HG03095 (cell line): ENCODE results near the gene FGFRL1.
"Not testable (repeated sequence)": the region's sequence is repeated elsewhere in the genome, so short reads cannot be mapped to it uniquely, and the experiment has no call there.

ENCODE experiments used
- ATAC-seq: cut with Tn5 transposase; IDR thresholded peaks from one replicate; pipeline ENCODE4 v1.9.1; 2021; ENCODE audit warnings: moderate library complexity; ENCODE audit not compliant: unreplicated experiment

FGFRL1 gene

DNA sequence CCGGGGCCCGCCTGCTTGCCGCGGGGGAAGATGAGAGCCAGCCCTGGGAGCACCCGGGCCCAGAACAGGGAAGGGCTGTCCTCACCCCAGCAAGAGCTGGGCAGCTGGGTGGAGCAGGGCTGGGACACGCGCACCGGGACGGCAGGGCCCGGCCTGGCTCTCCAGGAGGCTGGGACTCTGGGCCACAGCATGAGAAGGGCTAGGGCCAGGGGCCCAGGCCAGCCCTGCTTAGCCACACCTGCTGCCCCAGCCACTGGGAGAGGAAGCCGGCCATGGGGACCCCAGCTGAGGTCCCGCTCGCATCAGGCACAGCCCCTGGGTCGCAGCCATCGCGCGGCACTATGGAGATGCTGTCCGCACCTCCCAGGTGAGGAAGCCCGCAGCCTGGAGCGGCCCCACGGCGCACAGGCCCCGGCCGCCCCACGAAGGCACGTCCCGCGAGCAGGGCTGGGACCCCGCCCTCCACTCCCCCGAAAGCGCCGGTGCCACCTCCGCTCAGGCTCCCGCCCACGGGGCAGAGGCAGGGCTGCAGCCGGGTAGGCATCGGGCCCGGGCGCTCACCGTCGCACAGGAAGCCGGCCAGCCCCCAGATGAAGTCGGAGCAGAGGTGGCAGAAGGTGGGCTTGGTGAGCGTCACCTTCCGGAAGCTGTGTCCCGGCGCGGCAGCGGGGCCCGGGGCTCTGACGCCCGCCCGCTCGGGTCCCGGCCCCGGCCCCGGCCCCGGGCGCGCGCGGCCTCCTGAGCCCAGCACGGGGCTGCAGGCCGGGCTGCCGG, 38.6 kb upstream of the FGFRL1 start:
- peak; percentile 36 for ATAC-seq

DNA sequence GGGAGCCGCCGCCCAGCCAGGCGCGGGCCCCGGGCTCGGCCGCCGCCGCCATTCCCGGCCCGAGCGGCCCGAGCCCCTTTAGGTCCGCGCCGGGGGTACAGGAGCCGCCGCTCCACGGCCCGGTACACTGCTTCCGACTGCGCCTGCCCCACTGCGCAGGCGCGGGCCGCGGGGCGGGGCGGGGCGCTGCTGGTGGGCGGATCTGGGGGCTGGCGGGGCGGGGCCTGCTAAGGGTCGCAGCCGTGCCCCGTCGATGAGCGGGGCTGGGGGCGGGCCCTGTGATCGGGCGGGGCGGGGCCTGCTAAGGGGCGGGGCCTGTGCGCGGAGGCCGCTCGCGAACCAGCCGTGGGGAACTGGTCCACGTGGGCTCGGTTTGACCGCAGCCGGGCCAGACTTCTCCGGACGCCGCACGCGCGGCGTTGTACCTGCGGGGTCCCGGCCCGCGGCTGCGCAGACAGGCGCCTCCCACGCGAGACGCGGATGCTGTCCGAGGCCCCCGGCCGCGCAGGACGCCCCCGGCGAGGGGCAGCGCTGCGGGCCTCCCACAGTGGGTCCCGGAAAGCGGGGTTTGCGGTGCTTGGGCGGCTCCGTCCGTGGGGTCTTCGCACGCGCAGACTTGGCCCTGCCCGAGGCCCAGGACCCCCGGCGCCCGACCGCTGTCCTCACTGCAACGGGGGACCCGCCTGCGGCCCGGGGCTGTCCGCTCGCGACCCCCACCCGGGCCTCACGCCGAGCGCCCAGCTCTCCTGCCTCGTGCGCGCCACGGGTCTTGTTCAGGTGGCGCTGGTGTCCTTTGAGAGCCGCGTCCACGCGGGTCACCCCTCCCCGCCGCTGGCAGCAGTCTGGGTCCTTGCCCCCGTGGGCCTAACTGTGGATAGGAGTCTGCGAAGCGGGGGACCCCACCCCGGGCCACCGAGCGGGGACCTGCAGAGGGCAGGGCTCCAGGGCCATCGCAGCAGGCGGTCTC, 37.7 kb upstream of the FGFRL1 start, which contains the start of gene DGKQ:
TSS of gene DGKQ (minus strand) at position 139 of the 967 bp plus-strand sequence. CDS start at position 52, 87 bp downstream.
- peak; percentile 60 for ATAC-seq

DNA sequence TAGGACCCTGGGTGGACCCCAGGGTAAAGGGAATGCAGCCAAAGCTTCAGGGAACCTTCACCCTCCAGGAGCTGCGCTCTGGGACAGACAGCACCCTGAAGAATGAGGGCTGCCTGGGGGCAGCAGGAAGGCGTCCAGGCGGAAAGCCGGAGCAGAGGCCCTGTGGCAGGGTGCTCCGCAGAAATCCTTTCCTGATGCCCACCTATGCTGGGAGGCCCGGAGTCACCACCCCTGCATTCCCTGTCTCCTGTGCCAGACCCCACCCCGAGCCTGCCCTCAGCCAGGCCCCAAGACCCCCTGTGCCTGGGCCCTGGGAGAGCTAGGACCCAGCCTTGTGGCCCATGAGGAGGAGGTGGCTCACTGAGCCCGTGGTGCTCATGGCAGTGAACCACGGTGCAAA, 36.8 kb upstream of the FGFRL1 start:
- no peak for ATAC-seq

DNA sequence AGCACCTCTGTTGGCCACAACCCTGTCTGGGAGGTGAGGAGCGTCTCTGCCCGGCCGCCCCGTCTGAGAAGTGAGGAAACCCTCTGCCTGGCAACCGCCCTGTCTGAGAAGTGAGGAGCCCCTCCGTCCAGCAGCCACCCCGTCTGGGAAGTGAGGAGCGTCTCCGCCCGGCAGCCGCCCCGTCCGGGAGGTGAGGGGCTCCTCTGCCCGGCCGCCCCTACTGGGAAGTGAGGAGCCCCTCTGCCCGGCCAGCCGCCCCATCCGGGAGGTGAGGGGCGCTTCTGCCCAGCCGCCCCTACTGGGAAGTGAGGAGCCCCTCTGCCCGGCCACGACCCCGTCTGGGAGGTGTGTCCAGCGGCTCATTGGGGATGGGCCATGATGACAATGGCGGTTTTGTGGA, 35.4 kb upstream of the FGFRL1 start:
- not testable (repeated sequence) for ATAC-seq

DNA sequence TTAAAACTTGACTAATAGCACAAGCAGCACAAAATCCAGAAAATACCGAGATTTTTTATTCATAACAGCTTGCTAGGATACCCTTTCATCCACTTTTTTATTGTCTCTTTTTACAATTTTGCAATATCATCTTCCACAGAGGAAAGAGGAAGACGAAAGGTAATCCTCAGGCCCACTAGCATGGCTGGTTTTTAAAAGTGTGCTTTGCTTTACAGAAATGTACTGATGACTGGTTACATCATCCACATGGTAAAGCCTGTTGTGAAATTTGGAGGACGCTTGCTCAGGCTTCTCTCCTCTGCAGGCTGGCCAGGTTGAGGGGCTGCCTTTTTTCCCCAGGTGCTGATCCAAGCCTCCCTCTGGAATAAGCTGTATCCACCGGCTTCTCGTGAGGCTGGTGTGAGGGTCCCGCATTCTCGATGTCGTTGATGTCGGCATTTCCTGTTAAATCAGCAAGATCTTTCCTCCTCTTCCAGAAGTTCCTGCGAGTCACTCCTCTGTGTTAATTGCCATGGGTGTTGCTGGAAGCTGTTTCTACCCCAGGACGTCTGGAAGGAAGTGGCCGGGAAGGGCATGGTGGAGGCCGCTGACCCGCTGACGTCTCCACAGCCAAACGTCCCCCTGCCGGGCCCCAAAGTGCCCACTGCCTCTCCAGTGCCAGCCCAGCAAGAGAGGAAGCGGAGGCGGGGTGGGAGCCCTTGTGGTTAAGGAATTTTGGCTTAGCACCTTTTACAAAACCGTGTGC, 32.3 kb upstream of the FGFRL1 start:
- ATAC-seq, result no peak

DNA sequence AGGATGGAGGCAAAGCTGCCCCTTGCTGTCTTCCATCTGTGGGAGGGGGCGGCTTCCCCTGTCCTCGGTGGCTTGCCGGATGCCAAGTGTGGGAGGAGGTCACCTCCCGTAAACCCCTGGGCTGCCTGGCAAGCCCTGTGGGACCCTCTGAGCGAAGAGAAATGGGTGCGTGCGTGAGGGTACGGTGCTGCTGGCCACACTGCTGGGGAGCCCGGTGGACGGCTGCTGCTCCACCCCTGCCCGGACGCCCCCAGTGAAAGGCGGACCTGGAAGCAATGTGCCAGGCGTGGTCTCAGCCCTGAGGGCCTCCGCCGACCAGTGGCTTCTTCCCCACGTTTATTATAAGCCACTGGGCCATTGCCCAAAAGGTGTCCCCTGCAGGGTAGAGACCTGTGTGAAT, 29.1 kb upstream of the FGFRL1 start:
- ATAC-seq, result no peak

DNA sequence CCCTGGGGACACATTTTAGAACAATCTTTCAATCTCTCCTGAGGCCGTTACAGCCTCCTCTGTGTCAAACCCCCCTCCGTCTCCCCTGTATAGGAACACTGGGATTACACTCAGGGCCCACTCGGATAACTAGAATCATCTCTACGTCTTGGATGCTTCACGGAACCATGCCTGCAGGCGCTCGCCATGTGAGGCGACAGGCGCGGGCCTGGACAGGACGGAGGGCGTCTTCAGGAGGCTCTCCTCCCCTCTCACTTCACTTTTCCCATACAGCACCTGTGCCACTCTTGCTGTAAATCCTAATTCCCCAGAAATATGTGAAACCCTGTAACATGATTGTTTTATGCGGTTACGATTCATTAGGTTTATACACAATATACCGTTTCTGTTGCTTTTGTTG, 28.6 kb upstream of the FGFRL1 start:
- no peak for ATAC-seq

DNA sequence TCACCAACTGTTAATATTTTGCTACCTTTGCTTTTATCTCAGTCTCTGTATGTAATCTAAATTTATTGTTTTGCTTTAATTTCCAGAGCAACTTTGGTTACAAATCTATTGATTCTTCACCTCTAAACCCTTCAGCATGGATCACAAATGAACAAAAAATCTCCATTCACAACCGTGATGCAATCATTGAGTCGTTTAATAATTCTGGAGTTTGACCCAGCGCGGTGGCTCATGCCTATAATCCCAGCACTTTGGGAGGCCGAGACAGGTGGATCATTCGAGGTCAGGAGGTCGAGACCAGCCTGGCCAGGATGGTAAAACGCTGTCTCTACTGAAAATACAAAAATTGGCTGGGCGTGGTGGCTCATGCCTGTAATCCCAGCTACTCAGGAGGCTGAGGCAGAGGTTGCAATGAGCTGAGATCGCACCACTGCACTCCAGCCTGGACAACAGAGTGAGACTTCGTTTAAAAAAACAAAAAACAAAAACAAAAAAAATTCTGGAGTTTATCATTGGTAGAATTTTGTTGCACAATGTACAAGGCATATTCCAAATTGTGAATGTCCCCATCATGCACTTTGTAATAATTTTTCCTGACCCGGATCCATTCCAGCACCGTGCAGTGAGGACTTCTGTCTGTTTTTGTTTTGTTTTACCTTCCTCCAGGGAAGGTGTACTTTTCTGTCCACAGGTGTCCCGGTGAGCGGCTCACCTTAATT, 26.9 kb upstream of the FGFRL1 start:
- ATAC-seq, result no peak

DNA sequence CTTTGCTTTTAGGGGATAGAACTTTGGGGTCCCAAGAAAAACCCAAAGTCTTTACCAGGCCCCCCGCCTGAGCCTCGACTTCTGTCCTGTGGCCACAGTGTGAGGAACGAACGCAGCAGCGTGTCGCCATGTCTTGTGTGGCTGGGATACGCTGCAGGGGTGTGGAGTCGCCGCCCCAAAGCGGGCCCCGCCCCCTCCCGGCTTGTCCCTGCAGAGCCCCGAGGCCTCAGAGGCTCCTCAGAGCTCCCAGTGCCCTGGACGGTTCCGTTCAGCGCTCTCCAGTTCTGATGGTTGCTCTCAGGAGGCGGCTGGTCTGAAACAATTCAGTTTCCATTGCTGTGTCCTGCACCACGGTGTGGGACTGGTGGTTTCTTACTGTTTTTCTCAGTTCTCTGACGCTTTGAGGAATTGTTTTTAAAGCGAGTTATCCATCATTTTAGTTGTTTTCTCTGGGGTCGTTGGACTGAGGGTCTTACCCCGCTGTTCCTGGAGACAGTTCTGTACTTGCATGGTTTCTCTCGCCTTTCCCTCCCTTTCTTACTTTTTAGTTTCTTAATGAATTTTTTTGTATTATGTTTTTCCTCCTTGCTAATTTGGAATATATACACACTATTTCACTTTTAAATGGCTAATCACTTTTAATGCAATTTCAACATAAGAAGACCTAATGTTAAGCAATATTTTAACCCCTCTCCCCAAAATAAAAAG, 26.1 kb upstream of the FGFRL1 start:
- no peak for ATAC-seq

DNA sequence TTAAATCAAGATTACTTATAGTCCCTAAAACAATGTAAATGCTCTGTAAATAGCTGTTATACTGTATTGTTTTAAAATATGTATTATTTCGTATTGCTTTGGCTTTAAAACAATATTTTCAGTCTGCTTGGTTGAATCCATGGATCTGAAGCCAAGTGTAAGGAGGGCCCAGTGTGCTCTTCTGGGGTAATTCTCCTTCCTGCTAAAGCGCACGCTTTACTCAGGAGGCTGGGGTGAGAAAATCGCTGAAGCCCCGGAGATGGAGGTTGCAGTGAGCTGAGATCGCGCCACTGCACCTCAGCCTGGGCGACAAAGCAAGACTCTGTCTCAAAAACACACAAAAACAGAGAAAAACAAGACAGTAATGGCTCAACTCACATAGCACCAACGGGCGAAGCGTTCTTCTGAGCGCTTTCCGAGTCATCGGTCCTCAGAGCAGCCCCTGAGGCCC, 25.0 kb upstream of the FGFRL1 start:
- peak; percentile 18 for ATAC-seq

DNA sequence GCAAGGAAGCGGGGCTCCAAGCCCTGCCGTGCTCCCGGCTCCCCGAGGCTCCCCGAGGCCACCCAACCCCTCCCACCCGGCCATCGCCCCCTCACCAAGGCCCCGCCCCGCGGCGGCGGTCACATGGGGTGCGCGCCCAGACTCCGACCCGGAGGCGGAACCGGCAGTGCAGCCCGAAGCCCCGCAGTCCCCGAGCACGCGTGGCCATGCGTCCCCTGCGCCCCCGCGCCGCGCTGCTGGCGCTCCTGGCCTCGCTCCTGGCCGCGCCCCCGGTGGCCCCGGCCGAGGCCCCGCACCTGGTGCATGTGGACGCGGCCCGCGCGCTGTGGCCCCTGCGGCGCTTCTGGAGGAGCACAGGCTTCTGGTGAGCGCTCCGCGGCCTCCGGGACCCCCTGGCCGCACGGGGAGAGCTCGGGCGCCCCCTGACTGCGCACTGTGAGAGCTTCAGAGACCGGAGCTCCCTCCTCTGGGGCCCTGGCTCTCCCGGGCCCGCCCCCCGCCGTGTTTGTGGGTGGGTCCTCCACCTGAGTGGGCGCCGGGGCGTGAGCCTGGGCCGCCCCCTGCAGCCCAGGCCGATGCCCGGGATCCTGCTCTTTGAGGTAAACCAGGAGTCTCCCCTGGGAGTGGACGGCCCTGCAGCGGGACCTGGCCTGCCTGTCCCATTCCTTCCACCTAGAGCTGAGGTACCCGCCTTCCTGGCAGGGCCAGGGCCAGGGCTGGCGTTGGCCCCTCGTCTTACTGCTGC, 24.4 kb upstream of the FGFRL1 start, which contains the start of gene IDUA:
TSS of gene IDUA (plus strand) at position 166 of the 745 bp plus-strand sequence. CDS start at position 207, 41 bp downstream.
- ATAC-seq, result peak; percentile 76

DNA sequence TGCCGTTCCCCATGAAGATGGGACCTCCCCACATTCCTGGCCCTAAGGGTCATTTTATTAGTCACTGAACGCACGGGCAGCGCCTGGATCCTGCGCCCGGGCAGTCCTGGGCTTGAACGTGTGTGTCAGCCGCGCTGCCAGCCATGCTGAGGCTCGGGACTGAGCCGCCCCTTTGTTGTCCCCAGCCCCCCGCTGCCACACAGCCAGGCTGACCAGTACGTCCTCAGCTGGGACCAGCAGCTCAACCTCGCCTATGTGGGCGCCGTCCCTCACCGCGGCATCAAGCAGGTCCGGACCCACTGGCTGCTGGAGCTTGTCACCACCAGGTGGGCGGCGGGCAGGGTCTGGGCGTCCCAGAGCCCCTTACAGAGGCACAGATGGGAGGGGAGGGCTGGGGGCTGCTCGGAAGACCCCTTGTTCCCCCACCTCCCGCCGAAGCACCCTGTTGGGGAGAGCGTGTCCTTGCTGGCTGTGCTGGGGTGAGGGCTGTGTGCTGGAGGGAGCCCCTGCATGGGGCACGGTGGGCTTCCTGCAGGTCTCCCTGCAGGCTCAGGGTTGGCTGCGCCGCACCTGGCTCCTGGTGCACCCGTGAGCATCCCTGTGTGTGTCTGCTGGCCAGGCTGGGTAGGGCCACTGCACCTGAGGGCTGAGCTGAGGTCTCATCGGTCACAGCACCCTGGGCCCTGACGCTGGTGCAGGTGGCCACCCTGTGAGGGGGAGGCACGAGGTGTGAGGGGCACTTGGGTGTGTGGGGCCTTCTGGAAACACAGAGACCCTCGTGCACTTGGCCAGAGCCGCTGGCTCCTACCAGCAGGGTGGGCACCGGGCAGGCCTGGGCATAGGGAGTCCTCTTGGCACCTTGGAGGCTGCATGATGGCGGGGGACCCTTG, 23.6 kb upstream of the FGFRL1 start:
- no peak for ATAC-seq

DNA sequence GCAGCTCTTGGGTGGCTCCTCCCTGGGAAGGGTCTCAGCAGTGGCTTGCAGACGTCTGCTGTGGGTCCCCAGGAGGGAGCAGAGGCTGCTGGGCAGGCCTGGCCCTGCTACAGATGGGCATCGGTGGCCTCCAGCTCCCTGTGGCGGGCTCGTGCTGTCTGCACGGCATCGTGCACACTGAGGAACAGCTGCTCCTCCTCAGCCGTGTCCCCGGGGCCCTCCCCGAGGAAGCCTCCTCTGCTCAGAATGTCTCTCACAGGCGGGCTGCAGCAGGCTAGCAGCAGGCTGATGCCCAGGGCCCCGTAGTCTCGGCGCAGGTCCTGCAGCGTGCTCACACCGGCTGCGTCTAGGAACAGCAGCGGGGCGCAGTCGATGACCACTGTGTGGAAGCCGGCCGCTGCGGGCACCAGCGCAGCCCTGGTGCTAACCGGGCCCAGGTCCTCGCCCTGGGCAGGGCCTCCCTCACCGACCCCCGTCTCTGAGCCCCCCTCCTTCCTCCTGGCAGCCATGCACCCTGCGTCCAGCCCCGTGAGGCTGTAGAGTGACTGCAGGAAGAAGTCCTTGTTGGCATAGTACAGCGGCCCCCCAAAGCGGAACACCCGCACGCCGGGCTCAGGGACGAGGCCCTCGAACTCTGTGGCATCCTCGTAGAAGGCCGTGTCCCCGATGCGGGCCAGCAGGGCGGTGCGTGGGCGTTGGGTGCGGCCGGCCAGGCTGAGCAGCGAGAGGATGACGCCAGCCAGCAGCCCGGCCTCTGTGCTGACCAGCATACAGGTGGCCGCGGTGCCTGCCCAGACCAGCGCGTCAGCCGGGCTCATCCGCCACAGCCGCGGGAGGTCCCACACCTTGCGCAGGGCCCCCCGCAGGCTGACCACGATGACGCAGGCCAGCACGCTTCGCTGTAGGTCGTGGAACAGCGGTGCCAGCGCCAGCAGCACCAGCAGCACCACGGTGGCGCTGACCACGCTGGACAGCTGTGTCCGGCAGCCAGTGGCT, 22.4 kb upstream of the FGFRL1 start:
- no peak for ATAC-seq

DNA sequence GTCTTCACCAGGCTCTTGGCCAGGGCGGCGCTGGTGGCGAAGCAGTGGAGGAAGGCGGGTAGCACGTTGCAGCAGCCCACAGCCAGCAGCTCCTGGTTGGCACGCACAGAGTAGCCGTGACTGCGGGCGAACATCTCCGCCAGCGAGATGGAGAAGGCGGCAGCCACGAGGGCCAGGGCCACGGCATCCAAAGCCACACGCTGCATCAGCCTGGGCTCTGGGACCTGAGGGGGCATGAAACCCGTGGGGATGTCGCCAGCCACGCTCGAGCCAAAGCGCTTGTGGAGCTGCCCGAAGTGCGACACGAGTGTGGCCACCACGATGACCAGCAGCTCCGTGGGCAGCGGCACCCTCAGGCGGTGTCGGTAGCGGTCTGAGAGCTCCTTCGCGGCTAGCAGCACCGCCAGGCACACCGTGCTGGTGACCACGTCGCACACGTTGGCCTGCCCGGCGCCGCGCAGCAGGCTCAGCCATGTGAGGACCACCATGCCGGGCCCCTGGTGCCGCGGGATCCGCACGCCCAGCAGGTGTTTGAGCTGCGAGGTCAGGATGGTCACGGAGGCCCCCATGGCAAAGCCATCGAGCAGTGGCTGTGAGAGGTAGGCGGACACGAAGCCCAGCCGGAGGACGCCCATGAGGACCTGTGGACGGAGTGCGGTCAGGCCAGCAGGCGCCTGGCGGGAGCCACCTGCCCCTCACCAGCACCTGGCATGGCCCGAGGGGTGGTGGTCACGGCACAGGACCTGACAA, 21.5 kb upstream of the FGFRL1 start:
- no peak for ATAC-seq

DNA sequence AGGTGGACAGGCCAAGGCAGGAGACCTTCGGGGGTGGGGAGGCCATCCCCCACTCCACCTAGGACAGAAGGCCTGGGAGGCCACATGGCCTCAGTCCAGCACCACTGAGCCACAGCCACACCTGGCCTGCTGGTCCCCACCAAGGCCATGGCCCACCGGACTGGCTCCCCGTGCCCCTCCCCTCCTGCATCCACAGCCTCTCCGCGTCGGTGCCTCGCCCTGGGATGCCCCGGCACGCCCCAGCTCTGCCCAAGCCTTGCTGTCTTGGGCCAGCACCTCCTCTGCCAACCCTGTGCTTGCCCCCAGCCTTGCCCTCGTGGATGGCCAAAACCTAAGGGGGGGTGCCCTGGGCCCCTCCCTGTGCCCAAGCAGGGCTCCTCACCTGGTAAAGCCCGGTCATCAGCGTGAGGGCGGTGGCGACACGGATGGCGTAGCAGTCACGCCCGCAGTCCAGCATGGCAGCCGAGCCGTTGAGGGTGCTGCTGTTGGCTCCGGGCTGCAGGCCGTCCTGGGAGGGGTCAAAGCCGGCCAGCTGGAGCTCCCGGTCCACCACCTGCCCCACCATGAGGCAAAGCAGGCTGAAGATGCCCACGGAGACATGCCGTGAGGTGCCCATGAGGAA, 20.6 kb upstream of the FGFRL1 start:
- no peak for ATAC-seq
